HG03571 (cell line): ENCODE results near the gene FBXW8.

Experiments
- ATAC-seq: cut with Tn5 transposase; IDR thresholded peaks from one replicate; pipeline ENCODE4 v1.9.1; 2021; ENCODE audit not compliant: unreplicated experiment

Gene FBXW8

GRCh38 chr12:116954710-116955381 is 44.1 kb downstream of the FBXW8 start:
- ATAC-seq, result no peak

- ATAC-seq, result no peak
Measured at GRCh38 chr12:116955382-116956021, 44.8 kb downstream of the FBXW8 start.

GRCh38 chr12:116958402-116959197 is 47.9 kb downstream of the FBXW8 start:
- no peak for ATAC-seq

- ATAC-seq, result no peak
Measured at GRCh38 chr12:116959198-116959460, 48.4 kb downstream of the FBXW8 start.

- peak; percentile 94 for ATAC-seq
Measured at GRCh38 chr12:116959845-116960514, 49.2 kb downstream of the FBXW8 start.

GRCh38 chr12:116962197-116962596 is 51.4 kb downstream of the FBXW8 start:
- no peak for ATAC-seq

GRCh38 chr12:116962783-116963356 is 52.1 kb downstream of the FBXW8 start:
- no peak for ATAC-seq

- no peak for ATAC-seq
Measured at GRCh38 chr12:116964054-116965050, 53.6 kb downstream of the FBXW8 start.

- ATAC-seq, result no peak
Measured at GRCh38 chr12:116968986-116969385, 58.2 kb downstream of the FBXW8 start.

GRCh38 chr12:116969615-116970585 is 59.1 kb downstream of the FBXW8 start:
- ATAC-seq, result no peak

GRCh38 chr12:116971222-116971621 is 60.5 kb downstream of the FBXW8 start:
- no peak for ATAC-seq

GRCh38 chr12:116975779-116976393 is 65.1 kb downstream of the FBXW8 start:
- ATAC-seq, result no peak

- ATAC-seq, result no peak
Measured at GRCh38 chr12:116977465-116978380, 67.0 kb downstream of the FBXW8 start.

GRCh38 chr12:116978791-116979508 is 68.2 kb downstream of the FBXW8 start:
- no peak for ATAC-seq

GRCh38 chr12:116980083-116980482 is 69.3 kb downstream of the FBXW8 start:
- ATAC-seq, result no peak

GRCh38 chr12:116982791-116983411 is 72.2 kb downstream of the FBXW8 start:
- no peak for ATAC-seq
